ENCODE data around the gene BCL2L15. TPM values are rescaled to one million over a fixed set of nuclear protein-coding genes. Genes with fewer than 3 reads are reported as not detected.

BCL2L15 gene
- total and polyA plus RNA-seq, 10 of the 15 experiments (the other 5 are each of a cell fraction or from before 2014, with no cell fraction given), result 0.42 to 1.2 (median 0.59) TPM

GRCh38 chr1:113859478-113860175 lies 27.8 kb downstream of the BCL2L15 start (continued):
- TF ChIP-seq, protein P1, sequence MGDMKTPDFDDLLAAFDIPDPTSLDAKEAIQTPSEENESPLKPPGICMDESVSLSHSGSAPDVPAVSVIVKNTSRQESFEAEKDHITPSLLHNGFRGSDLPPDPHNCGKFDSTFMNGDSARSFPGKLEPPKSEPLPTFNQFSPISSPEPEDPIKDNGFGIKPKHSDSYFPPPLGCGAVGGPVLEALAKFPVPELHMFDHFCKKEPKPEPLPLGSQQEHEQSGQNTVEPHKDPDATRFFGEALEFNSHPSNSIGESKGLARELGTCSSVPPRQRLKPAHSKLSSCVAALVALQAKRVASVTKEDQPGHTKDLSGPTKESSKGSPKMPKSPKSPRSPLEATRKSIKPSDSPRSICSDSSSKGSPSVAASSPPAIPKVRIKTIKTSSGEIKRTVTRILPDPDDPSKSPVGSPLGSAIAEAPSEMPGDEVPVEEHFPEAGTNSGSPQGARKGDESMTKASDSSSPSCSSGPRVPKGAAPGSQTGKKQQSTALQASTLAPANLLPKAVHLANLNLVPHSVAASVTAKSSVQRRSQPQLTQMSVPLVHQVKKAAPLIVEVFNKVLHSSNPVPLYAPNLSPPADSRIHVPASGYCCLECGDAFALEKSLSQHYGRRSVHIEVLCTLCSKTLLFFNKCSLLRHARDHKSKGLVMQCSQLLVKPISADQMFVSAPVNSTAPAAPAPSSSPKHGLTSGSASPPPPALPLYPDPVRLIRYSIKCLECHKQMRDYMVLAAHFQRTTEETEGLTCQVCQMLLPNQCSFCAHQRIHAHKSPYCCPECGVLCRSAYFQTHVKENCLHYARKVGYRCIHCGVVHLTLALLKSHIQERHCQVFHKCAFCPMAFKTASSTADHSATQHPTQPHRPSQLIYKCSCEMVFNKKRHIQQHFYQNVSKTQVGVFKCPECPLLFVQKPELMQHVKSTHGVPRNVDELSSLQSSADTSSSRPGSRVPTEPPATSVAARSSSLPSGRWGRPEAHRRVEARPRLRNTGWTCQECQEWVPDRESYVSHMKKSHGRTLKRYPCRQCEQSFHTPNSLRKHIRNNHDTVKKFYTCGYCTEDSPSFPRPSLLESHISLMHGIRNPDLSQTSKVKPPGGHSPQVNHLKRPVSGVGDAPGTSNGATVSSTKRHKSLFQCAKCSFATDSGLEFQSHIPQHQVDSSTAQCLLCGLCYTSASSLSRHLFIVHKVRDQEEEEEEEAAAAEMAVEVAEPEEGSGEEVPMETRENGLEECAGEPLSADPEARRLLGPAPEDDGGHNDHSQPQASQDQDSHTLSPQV (IDR thresholded peaks at IDR 0.05), result no peak
- peak; percentile 85 for TF ChIP-seq MEF2B (IDR thresholded peaks at IDR 0.05; ENCODE audit: partially characterized antibody, poor library complexity, severe bottlenecking)
- TF ChIP-seq NFIC (IDR thresholded peaks at IDR 0.05; ENCODE audit: low read depth, low read length), result peak; percentile 80
- TF ChIP-seq, protein P2, sequence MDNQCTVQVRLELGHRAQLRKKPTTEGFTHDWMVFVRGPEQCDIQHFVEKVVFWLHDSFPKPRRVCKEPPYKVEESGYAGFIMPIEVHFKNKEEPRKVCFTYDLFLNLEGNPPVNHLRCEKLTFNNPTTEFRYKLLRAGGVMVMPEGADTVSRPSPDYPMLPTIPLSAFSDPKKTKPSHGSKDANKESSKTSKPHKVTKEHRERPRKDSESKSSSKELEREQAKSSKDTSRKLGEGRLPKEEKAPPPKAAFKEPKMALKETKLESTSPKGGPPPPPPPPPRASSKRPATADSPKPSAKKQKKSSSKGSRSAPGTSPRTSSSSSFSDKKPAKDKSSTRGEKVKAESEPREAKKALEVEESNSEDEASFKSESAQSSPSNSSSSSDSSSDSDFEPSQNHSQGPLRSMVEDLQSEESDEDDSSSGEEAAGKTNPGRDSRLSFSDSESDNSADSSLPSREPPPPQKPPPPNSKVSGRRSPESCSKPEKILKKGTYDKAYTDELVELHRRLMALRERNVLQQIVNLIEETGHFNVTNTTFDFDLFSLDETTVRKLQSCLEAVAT (IDR thresholded peaks at IDR 0.05), result 0 out of 2 replicates have a peak, but pooled peaks have one; percentile 37
- TF ChIP-seq SRF (IDR thresholded peaks at IDR 0.05; ENCODE audit: low read depth in 2 of 2, low read length in 2 of 2), result 0 out of 4 replicates have a peak, but pooled peaks of 1 of the 2 experiments have one; percentile 33
- peak; percentile 71 for TF ChIP-seq RUNX3 (IDR thresholded peaks at IDR 0.05; ENCODE audit: low read length)
- TF ChIP-seq, protein P3, sequence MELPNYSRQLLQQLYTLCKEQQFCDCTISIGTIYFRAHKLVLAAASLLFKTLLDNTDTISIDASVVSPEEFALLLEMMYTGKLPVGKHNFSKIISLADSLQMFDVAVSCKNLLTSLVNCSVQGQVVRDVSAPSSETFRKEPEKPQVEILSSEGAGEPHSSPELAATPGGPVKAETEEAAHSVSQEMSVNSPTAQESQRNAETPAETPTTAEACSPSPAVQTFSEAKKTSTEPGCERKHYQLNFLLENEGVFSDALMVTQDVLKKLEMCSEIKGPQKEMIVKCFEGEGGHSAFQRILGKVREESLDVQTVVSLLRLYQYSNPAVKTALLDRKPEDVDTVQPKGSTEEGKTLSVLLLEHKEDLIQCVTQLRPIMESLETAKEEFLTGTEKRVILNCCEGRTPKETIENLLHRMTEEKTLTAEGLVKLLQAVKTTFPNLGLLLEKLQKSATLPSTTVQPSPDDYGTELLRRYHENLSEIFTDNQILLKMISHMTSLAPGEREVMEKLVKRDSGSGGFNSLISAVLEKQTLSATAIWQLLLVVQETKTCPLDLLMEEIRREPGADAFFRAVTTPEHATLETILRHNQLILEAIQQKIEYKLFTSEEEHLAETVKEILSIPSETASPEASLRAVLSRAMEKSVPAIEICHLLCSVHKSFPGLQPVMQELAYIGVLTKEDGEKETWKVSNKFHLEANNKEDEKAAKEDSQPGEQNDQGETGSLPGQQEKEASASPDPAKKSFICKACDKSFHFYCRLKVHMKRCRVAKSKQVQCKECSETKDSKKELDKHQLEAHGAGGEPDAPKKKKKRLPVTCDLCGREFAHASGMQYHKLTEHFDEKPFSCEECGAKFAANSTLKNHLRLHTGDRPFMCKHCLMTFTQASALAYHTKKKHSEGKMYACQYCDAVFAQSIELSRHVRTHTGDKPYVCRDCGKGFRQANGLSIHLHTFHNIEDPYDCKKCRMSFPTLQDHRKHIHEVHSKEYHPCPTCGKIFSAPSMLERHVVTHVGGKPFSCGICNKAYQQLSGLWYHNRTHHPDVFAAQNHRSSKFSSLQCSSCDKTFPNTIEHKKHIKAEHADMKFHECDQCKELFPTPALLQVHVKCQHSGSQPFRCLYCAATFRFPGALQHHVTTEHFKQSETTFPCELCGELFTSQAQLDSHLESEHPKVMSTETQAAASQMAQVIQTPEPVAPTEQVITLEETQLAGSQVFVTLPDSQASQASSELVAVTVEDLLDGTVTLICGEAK (IDR thresholded peaks at IDR 0.05; ENCODE audit: borderline replicate concordance), result 0 out of 2 replicates have a peak, but pooled peaks have one; percentile 12
- TF ChIP-seq ZZZ3 (IDR thresholded peaks at IDR 0.05; ENCODE audit: control insufficient read depth, insufficient read length, low read depth), result no peak
- peak; percentile 24 for TF ChIP-seq E2F8 (IDR thresholded peaks at IDR 0.05; ENCODE audit: low read depth, partially characterized antibody)
- peak; percentile 54 for TF ChIP-seq SKIL (IDR thresholded peaks at IDR 0.05; ENCODE audit: low read depth, poor library complexity, severe bottlenecking)
- TF ChIP-seq TAF1 (IDR thresholded peaks at IDR 0.05; ENCODE audit: borderline replicate concordance, low read depth, low read length), result peak; percentile 31; the same call in 1 of the 2 replicates
- peak; percentile 66 to 80 for TF ChIP-seq BHLHE40 (IDR thresholded peaks at IDR 0.05; ENCODE audit: borderline replicate concordance in 1 of 2, low read depth in 2 of 2, low read length in 1 of 2)

All from GM12878 (cell line).